NCI-H2196 treated with DMSO at 0.1 percent for 48 hours (cell line): ENCODE data around the gene CACNA2D1.

ENCODE experiments used
- DNase-seq: peaks from one replicate; lab custom pipeline; 2025; ENCODE audit not compliant: unreplicated experiment; lab: John Stamatoyannopoulos, UW

The CACNA2D1 gene

GRCh38 chr7:82126576-82126975 lies 317.0 kb downstream of the CACNA2D1 start:
- no peak for DNase-seq

- DNase-seq: no peak
Observed at GRCh38 chr7:82124445-82124844, 319.1 kb downstream of the CACNA2D1 start.

GRCh38 chr7:82122275-82122674 lies 321.3 kb downstream of the CACNA2D1 start:
- no peak for DNase-seq

GRCh38 chr7:82114237-82114636 lies 329.3 kb downstream of the CACNA2D1 start:
- DNase-seq: no peak

DNA sequence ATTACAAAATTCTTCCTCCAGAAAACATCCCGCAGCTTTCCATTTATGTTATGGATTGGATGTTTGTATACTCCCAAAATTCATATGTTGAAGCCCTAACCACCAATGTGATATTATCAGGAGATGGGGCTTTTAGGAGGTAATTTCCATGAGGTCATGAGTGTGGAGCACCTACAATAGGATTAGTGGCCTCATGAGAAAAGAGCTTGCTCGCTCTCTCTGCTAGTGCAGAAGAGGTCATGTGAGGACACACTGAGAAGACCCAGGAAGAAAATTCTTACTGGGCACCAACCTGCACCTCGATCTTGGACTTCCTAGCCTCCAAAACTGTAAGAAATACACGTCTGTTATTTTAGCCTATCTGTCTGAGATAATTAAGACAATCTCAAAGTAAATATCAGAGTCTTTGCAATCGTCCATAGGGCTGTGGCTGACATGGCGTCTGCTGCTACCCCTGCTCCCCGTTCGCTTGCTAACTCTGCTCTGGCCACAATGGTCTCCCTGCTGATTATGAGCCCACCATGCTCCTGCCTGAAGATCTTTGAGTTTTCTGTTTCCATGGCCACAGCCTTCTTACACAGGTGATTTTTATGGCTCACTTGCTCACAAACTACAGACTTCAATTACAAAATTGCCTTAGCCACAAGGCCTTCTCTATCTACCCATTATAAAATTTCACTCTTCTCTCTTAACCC lies 333.3 kb downstream of the CACNA2D1 start:
- DNase-seq: no peak

GRCh38 chr7:82109288-82109687 lies 334.3 kb downstream of the CACNA2D1 start:
- no peak for DNase-seq

DNA sequence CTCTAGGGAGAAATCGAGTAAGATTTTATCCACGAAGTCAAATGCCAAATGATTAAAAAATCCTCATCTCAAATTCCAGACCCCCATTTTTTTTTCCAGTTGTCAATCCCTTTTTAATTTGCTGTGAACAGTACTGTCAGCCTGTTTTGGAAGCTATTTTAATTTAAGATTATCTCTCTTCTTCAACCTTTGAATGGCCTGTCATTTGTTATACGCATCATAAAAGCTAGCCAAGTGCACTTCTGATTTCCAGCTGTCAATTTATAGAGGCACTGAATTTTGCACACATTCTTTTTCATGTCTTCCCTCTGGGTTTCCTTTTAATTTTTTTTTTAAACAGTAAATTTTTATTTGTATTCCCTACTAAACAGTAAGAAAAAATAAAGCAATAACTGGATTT lies 337.4 kb downstream of the CACNA2D1 start:
- no peak for DNase-seq

DNA sequence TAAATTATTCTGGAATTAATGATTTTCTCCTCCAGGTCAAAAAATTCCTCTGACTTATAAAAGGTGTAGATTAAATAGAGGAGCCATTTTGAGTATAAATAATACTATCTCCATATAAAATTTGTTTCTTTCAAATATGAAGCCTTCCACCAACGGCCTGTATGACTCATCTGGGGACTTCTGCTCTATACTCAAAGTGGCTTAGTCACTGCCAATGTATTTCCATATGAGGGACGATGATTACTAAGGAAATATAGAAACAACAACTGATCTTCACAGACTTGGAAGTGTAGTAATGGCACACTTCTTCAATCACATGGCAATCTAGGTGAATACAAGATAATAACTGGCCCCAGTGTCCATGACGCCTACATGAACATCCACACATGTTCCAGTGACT lies 338.1 kb downstream of the CACNA2D1 start:
- no peak for DNase-seq

DNA sequence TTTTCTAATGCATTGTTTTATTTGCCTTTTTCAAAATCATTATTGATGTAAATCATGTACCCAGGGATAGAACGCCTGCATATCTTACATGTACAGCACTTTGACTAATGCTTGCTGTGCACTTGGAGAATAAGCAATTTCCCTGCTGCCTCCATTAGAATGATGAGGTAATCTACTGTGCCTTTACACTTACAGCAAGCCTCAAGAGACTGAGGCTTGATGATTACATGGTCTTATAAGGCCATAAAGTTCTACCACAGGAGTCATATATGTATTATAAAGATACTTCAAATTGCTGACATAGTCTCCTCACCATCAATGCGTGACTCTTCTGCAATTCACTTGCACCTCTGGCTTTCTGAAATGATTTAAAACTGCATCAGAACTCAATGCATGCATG lies 345.2 kb downstream of the CACNA2D1 start:
- DNase-seq: no peak

DNA sequence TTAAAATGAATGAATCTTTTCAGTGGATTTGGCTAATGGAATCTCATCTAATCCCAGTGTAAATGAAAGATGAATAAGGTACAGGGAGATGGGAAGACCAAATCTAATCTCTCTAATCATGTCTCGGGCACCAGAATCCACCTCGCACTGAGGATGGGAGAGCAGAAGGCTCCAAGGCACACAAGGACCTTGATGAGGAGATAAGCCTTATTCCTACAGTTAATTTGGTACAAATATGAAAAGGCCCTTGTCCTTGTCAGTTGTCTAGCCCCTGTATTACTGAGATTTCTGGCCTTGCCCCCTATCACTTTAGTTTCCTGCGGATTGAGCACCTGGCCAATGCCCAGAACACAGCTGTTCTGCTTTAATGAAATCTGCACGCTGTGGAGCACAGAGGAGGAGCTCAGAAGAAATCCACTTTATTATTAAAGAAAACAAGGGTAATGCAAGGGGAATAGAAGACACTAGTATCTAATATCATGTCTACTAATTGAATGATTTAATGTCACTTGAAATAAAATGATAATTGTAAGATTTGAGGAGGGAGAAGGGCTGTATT lies 352.4 kb downstream of the CACNA2D1 start:
- no peak for DNase-seq

- DNase-seq: no peak
Observed at GRCh38 chr7:82087099-82087498, 356.5 kb downstream of the CACNA2D1 start.

- no peak for DNase-seq
Observed at GRCh38 chr7:82085116-82085515, 358.5 kb downstream of the CACNA2D1 start.

GRCh38 chr7:82081644-82082224 lies 361.8 kb downstream of the CACNA2D1 start:
- DNase-seq: no peak

DNA sequence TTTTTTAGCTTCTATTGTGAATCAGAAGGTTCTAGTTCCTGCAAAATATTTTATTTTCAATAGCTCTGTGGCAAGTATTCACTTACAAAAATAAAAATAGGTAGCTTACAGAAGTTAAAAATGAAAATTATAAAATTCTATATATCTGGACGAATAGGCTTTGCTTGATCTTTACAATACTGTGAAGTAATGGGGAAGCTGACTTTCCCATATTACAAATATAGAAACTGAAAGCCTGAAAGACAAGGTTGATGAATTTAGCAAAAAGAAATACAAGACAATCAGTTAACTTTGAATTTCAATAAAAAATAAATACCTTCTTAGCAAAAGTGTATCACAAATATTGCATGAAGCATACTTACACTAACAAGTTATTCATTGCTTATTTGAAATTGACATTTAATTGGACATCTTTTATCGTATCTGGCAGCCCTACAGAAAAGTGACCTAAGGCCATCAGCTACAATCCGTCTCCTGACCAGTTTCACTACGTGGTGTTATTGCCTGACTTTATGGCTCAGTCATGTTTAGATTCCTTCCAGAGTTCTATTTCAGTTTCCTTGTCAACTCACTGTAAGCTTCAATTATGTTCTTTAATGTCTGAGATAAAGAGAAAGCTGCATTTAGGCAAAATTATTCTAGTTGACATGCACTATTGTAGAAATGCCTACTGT lies 363.2 kb downstream of the CACNA2D1 start:
- no peak for DNase-seq

DNA sequence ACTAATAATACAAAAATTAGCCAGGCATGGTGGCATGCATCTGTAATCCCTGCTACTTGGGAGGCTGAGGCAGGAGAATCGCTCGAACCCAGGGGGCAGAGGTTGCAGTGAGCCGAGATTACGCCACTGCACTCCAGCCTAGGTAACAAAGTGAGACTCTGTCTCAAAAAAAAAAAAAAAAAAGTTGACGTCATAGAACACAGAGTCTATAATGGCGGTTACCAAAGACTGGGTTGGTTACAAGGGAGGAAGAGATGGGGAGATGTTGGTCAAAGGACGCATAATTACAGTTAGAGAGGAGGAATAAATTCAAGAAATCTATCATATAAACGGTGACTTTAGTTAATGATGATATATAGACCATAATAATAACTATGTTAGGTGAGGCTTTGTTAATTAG lies 364.1 kb downstream of the CACNA2D1 start:
- no peak for DNase-seq

DNA sequence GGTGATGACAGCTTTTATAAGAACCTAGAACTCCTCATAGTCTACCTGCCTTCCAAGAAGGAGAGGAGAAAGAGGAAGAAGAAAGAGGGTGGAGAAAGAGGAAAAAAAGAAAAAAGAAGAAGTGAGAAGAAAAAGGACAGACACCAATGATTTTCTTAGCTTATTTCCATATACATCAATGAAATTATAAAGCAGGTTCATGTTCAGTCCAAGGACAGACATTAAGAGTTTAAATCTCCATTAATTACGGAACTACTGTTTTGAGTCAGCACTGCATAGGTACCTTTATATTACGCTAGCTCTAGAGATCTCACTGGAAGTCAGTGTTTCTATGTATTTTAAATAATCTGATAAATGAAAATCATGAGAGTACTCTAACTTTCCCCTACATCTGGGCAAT lies 364.8 kb downstream of the CACNA2D1 start:
- no peak for DNase-seq

- no peak for DNase-seq
Observed at GRCh38 chr7:82071468-82071867, 372.1 kb downstream of the CACNA2D1 start.

DNA sequence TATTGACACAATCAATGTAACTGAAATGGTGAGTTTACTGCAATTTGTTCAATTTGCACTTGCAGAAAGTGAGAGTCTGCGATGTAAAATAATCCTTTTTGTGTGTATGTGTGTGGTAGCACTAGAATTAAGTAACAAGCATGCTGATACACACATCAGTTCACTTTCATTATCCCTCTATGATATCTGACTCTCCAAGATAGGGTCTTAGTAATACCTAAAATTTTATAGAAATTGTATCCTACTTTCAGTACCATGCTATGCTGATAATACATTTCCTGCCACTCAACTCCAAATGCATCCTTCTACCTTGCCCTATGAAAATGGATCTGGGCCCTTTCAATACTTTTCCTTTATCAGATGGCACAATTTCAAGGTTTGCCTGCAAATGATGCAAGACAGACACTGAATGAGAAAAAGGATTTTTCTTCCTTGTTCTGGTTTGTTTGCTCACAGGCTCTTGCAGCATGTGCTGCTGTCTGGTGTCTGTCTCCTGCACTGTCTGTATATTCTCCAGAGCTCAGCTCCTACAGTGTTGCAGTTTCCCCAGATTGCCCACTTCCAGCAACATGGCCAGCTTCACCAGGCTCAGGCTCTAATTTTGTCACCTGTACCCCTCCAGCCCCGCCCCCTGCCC lies 375.8 kb downstream of the CACNA2D1 start:
- no peak for DNase-seq

GRCh38 chr7:82057476-82057875 lies 386.1 kb downstream of the CACNA2D1 start:
- DNase-seq: no peak

- no peak for DNase-seq
Observed at GRCh38 chr7:82056282-82056681, 387.3 kb downstream of the CACNA2D1 start.

- no peak for DNase-seq
Observed at GRCh38 chr7:82054544-82054943, 389.0 kb downstream of the CACNA2D1 start.
